DND-41 (cell line): ENCODE results near the gene EFCAB10.

Source experiments
- ATAC-seq: fragments of 200-7000 bp; cut with Tn5 transposase; 3 replicates; pipeline ENCODE4 v1.9.1; 2021; ENCODE audit warnings: low read depth; ENCODE audit not compliant: insufficient read depth
- DNase-seq: peaks from one replicate; pipeline ENCODE4 v3.0.0-alpha.2; 2020
- H2AFZ ChIP-seq: 2 replicates; pipeline ENCODE4 v1.6.0; 2012; ENCODE audit warnings: low read depth, low read length
- H3K27ac ChIP-seq: 2 replicates; pipeline ENCODE4 v1.5.1; 2012; ENCODE audit warnings: low read length, inconsistent platforms
- H3K27me3 ChIP-seq: fragments of 200-600 bp; sonication (generic); 2 replicates; pipeline ENCODE4 v1.6.0; 2012; ENCODE audit warnings: low read length, mild to moderate bottlenecking, inconsistent platforms; ENCODE audit not compliant: insufficient read depth, poor library complexity
- H3K36me3 ChIP-seq: 2 replicates; pipeline ENCODE4 v1.5.1; 2012; ENCODE audit warnings: low read length, inconsistent platforms; ENCODE audit not compliant: insufficient read depth
- H3K4me1 ChIP-seq: 2 replicates; pipeline ENCODE4 v1.5.1; 2012; ENCODE audit warnings: mild to moderate bottlenecking, low read length; ENCODE audit not compliant: insufficient read depth
- H3K4me2 ChIP-seq: 2 replicates; pipeline ENCODE4 v1.6.0; 2012; ENCODE audit warnings: mild to moderate bottlenecking, moderate library complexity, low read length, inconsistent platforms; ENCODE audit not compliant: insufficient read depth
- H3K4me3 ChIP-seq, 2 experiments: fragments of 200-600 bp in 1 of 2; shearing (Covaris generic) in 1 of 2; 2 replicates each; pipeline ENCODE4 v1.5.1; 2012 to 2016; ENCODE audit warnings: inconsistent platforms in 2 of 2, low read length in 2 of 2, mild to moderate bottlenecking in 2 of 2, low read depth in 1 of 2, moderate library complexity in 1 of 2
- H3K79me2 ChIP-seq: 2 replicates; pipeline ENCODE4 v1.6.0; 2012; ENCODE audit warnings: low read length, inconsistent platforms; ENCODE audit not compliant: insufficient read depth
- H3K9ac ChIP-seq: 2 replicates; pipeline ENCODE4 v1.6.0; 2012; ENCODE audit warnings: low read depth, mild to moderate bottlenecking, inconsistent platforms, low read length, moderate library complexity
- H3K9me3 ChIP-seq: 2 replicates; pipeline ENCODE4 v1.5.1; 2012; ENCODE audit warnings: low read length, moderate library complexity, mild to moderate bottlenecking, inconsistent platforms; ENCODE audit not compliant: insufficient read depth, severe bottlenecking
- H4K20me1 ChIP-seq: 2 replicates; pipeline ENCODE4 v1.6.0; 2012; ENCODE audit warnings: low read length; ENCODE audit not compliant: insufficient read depth
- EZH2 ChIP-seq: IDR thresholded peaks from 3 replicates; pipeline ENCODE4 v1.6.1; 2012; ENCODE audit warnings: borderline replicate concordance, low read depth, mild to moderate bottlenecking, moderate library complexity, low read length, inconsistent platforms; ENCODE audit not compliant: severe bottlenecking
- TF ChIP-seq, protein P1 (sequence below): IDR thresholded peaks from 2 replicates; pipeline ENCODE4 v1.5.1; 2012; ENCODE audit warnings: borderline replicate concordance, low read length, moderate library complexity, mild to moderate bottlenecking; ENCODE audit not compliant: poor library complexity, severe bottlenecking; ENCODE audit errors: extremely low read depth

The EFCAB10 gene

DNA sequence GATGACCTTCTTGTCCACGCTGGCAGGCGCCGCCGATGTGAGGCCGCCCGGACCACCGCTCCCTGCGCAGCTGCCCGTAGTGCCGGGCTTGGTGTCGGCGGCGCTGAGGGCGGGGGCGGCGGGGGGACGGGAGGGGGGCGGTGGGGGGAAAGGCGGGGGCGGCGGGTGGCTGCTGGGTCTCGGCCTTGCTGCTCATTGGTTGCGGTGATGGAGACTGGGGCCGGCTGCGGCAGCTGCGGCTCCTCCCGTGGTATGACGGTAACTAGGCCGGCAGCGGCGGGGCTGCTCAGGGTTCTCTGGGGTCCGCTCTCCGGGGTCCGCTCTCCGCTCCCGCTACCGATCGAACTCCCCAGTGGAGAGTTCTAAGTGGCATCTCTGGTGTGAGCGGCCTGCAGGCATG lies 1.8 kb upstream of the EFCAB10 start:
- H3K9ac ChIP-seq: no peak overlapping the region
- no peak overlapping the region for H3K4me2 ChIP-seq
- no peak overlapping the region for H2AFZ ChIP-seq
- H3K9me3 ChIP-seq: no peaks in the 10 kb centered on the region
- H4K20me1 ChIP-seq: no peaks in the 10 kb centered on the region
- peaks cover 4% of the 10 kb centered on the region for H3K4me1 ChIP-seq
- no peak overlapping the region for H3K27ac ChIP-seq
- DNase-seq (no peak), ATAC-seq (no peak)
- TF ChIP-seq EZH2: no peak
- TF ChIP-seq, protein P1, sequence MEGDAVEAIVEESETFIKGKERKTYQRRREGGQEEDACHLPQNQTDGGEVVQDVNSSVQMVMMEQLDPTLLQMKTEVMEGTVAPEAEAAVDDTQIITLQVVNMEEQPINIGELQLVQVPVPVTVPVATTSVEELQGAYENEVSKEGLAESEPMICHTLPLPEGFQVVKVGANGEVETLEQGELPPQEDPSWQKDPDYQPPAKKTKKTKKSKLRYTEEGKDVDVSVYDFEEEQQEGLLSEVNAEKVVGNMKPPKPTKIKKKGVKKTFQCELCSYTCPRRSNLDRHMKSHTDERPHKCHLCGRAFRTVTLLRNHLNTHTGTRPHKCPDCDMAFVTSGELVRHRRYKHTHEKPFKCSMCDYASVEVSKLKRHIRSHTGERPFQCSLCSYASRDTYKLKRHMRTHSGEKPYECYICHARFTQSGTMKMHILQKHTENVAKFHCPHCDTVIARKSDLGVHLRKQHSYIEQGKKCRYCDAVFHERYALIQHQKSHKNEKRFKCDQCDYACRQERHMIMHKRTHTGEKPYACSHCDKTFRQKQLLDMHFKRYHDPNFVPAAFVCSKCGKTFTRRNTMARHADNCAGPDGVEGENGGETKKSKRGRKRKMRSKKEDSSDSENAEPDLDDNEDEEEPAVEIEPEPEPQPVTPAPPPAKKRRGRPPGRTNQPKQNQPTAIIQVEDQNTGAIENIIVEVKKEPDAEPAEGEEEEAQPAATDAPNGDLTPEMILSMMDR: no peak
- no peaks in the 10 kb centered on the region for H3K36me3 ChIP-seq
- no peaks in the 10 kb centered on the region for H3K27me3 ChIP-seq
- no peak overlapping the region for H3K4me3 ChIP-seq
- no peaks in the 10 kb centered on the region for H3K79me2 ChIP-seq

DNA sequence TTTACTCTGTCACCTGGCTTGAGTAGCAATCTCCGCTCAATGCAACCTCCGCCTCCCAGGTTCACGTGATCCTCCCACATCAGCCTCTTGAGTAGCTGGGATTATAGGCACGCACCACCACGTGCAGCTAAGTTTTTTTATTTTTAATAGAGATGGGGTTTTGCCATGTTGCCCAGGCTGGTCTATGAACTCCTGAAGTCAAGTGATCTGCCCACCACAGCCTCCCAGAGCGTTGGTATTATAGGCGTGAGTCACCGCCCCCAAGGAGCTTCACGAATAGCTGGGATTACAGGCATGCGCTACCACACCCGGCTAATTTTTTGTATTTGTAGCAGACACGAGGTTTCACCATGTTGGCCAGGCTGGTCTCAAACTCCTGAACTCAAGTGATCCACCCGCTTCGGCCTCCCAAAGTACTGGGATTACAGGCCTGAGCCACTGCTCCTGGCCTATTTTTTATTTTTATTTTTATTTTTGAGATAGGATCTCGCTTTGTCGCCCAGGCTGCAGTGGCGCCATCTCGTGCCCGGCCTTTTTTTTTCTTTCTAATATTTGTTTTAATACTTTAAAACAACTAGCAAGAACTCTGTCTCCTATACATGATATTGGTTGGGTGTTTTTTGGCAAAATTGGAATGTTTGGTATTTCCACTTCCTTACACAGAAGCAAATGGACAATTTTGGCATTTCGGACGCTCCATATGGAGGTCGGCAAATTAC lies 1.1 kb downstream of the EFCAB10 start:
- Histone ChIP-seq H3K4me2 (no peak overlapping the region), H3K4me3 (no peak overlapping the region), H2AFZ (no peak overlapping the region), H3K9me3 (no peaks in the 10 kb centered on the region), H3K9ac (no peak overlapping the region), H3K4me1 (no peaks in the 10 kb centered on the region), H3K27ac (no peak overlapping the region), H3K79me2 (no peaks in the 10 kb centered on the region), H4K20me1 (no peaks in the 10 kb centered on the region), H3K27me3 (no peaks in the 10 kb centered on the region), H3K36me3 (no peaks in the 10 kb centered on the region)
- ATAC-seq (no peak), DNase-seq (no peak)
- TF ChIP-seq, protein P1: no peak
- TF ChIP-seq EZH2: no peak

DNA sequence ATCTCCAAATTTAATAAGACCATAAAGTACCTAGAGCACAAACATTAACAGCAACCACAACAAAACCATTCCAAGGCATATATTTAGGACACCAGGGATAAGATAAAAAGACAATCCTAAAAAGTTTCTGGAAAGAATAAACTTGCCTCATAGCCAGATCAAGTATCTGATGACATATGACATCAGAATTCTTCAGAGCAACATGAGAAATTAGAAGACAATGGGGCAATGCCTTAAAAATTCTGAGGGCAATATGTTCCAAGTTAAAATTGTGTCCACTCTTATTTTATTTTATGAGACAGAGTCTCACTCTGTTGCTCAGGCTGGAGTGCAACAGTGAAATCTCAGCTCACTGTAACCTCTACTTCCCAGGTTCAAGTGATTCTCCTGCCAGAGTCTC lies 2.8 kb downstream of the EFCAB10 start:
- ATAC-seq: no peak
- H3K9me3 ChIP-seq: no peaks in the 10 kb centered on the region

More for the DNA sequence above, 2.8 kb downstream of the EFCAB10 start:
- Histone ChIP-seq H4K20me1 (no peaks in the 10 kb centered on the region), H2AFZ (no peak overlapping the region), H3K9ac (no peak overlapping the region), H3K4me2 (no peak overlapping the region), H3K36me3 (no peaks in the 10 kb centered on the region), H3K27me3 (no peaks in the 10 kb centered on the region), H3K4me1 (no peaks in the 10 kb centered on the region), H3K79me2 (no peaks in the 10 kb centered on the region), H3K4me3 (no peak overlapping the region), H3K27ac (no peak overlapping the region)
- no peak for TF ChIP-seq EZH2
- TF ChIP-seq, protein P1: no peak
- no peak for DNase-seq
